Heart right ventricle (tissue), 16 donors: ENCODE results near the gene C2orf72. TPM values are rescaled to one million over a fixed set of nuclear protein-coding genes. Genes with fewer than 3 reads are reported as not detected.

Experiments
- ATAC-seq, 8 donors: fragments of 200-7000 bp; cut with Tn5 transposase; one replicate each; pipeline ENCODE4 v1.9.1; 2020; ENCODE audit warnings: mild to moderate bottlenecking in 8 of 8, moderate library complexity in 8 of 8, moderate number of reproducible peaks in 1 of 8
- DNase-seq, 2 donors: peaks; one replicate each; pipeline ENCODE4 v3.0.0-alpha.2; 2020
- H3K27ac ChIP-seq, 10 donors: fragments of 200-600 bp; sonication (generic) in 2 of 10; one replicate each; pipeline versions ENCODE4 v1.5.0 to v1.8.0; 2020 to 2022; ENCODE audit warnings: mild to moderate bottlenecking in 3 of 10
- H3K27me3 ChIP-seq, 7 donors: fragments of 200-600 bp; one replicate each; pipeline ENCODE4 v1.8.0; 2021 to 2022; ENCODE audit warnings: mild to moderate bottlenecking in 2 of 7
- H3K36me3 ChIP-seq, 9 donors: fragments of 200-600 bp; sonication (generic) in 1 of 9; one replicate each; pipeline versions ENCODE4 v1.5.0 to v1.8.0; 2020 to 2022; ENCODE audit warnings: mild to moderate bottlenecking in 2 of 9
- H3K4me1 ChIP-seq, 9 donors: fragments of 200-600 bp; sonication (generic) in 1 of 9; one replicate each; pipeline versions ENCODE4 v1.5.0 to v1.8.0; 2020 to 2022; ENCODE audit warnings: mild to moderate bottlenecking in 4 of 9
- H3K4me3 ChIP-seq, 10 donors: fragments of 200-600 bp; sonication (generic) in 2 of 10; one replicate each; pipeline versions ENCODE4 v1.5.0 to v1.8.0; 2020 to 2022; ENCODE audit warnings: mild to moderate bottlenecking in 7 of 10, moderate library complexity in 2 of 10
- H3K9me3 ChIP-seq, 11 donors: fragments of 200-600 bp in 10 of 11; sonication (generic) in 2 of 11; one replicate each; pipeline versions ENCODE4 v1.5.0 to v1.8.0; 2013 to 2022; ENCODE audit warnings: mild to moderate bottlenecking in 2 of 11, control low read depth in 1 of 11, moderate library complexity in 1 of 11
- CTCF ChIP-seq, 9 donors: fragments of 200-600 bp; sonication (generic) in 2 of 9; IDR thresholded peaks; one replicate each; pipeline versions ENCODE4 v1.5.0 to v1.8.0; 2021 to 2022; ENCODE audit warnings: antibody characterized with exemption in 9 of 9, mild to moderate bottlenecking in 5 of 9, moderate library complexity in 1 of 9
- WGBS, 2 donors: extraction: QIAGEN DNeasy Blood & Tissue Kit; methylation state at CpG; one replicate each; pipeline ENCODE4 v1.1.7; 2013; ENCODE audit warnings: inconsistent platforms in 1 of 2; 5-methylcytosine and 5-hydroxymethylcytosine counted together
- intact Hi-C, 10 donors: fragments of 100-400 bp; cut with DNase I; formaldehyde crosslinking; loops; one replicate each; pipeline versions ENCODE4 v1.11.1 to v1.14.2; 2022
- polyA plus RNA-seq, 2 donors: library from polyadenylated mRNA; stranded (reverse); fragments of 200-250 nt; gene quantifications; one replicate each; pipeline ENCODE4 v1.2.3, GENCODE V29; 2013
- total RNA-seq, 10 donors: library from RNA; stranded (reverse); fragmentation: NEBNext Ultra II Directional in 3 of 10; extraction: Animal tissue kit (Norgen Biotek cat#: 25700) in 3 of 10; gene quantifications; one replicate each; pipeline versions ENCODE4 v1.2.1 to v1.2.4, GENCODE V29; 2021 to 2023
- donor health status: Arrhythmogenic right ventricular cardiomyopathy.
- donor health status: ischemic (EF 13 %, LVEDD 7.1; RV severe dilation, severe dysfunction).
- donor health status: healthy with polysubstance abuse.
- donor health status: DM: no; HTN: yes; CAD: no.
- donor health status: DM: no; HTN: no; CAD: no.
- donor health status: ischemic (EF 25% LVEDD 6.9; RV normal size, moderate dysfunction).
- donor health status: ischemic (EF 25% LVEDD 5.7; RV mildly dilated, moderate dysfunction).
- donor health status: healthy.
- donor health status: DM: yes; HTN: yes; CAD: no.
- donor health status: Ischemic cardiomyopathy.
- donor health status: ischemic (EF 35%, LVEDD 5.7; RV mildly dilated, moderate dysfunction).
- donor health status: nonischemic (EF 11% LVEDD 7.7; RV severe dilation, severe dysfunction).
- donor health status: DM: yes; HTN: yes; CAD: no.
- donor health status: PGD.
- donor health status: ischemic (EF 29% LVEDD 5.4; RV normal size, mild dysfunction).
- donor health status: nonischemic (EF 23%, LVEDD 6.1; RV moderate dilation, normal function).

C2orf72 gene
- total and polyA plus RNA-seq, 12 donors, result 0.06 to 0.09 (median 0.07) TPM; not detected in 9

- H3K4me3 ChIP-seq, result no peak overlapping the region
- no peak for TF ChIP-seq CTCF (IDR thresholded peaks at IDR 0.05)
- DNase-seq, result no peak
- intact Hi-C loops, result no loop called here
- no peaks in the 10 kb centered on the region for H3K36me3 ChIP-seq
- no peak overlapping the region for H3K27ac ChIP-seq
- 89 to 94% methylated on average over 7 of the region's 7 CpGs for WGBS, 2 donors
- peaks cover 0 to 6% (median 4%) of the 10 kb centered on the region in 9 donors for H3K4me1 ChIP-seq
- ATAC-seq, result no peak
- no peaks in the 10 kb centered on the region for H3K9me3 ChIP-seq
- peaks cover 12 to 80% (median 58%) of the 10 kb centered on the region in 7 donors for H3K27me3 ChIP-seq
Measured at GRCh38 chr2:230991598-230991997, 45.7 kb upstream of the C2orf72 start.

GRCh38 chr2:230995821-230996220, 41.5 kb upstream of the C2orf72 start, which contains the start of gene SPATA3:
TSS of gene SPATA3 (plus strand) at chr2:230996121. CDS start at chr2:230996234, 113 bp downstream.
- Histone ChIP-seq H3K36me3 (no peaks in the 10 kb centered on the region), H3K9me3 (no peaks in the 10 kb centered on the region), H3K27ac (no peak within 1 kb of the TSS), H3K27me3 (peaks cover 4 to 93% (median 63%) of the 10 kb centered on the region in 7 donors), H3K4me1 (no peaks in the 10 kb centered on the region), H3K4me3 (no peak within 1 kb of the TSS)
- no peak for DNase-seq
- no peak for ATAC-seq
- intact Hi-C loops, result no loop called here
- 87 to 88% methylated on average over 8 to 9 of the region's 9 CpGs for WGBS, 2 donors
- TF ChIP-seq CTCF (IDR thresholded peaks at IDR 0.05), result no peak

GRCh38 chr2:230996661-230997060, 40.7 kb upstream of the C2orf72 start:
- Histone ChIP-seq H3K9me3 (no peaks in the 10 kb centered on the region), H3K27me3 (peaks cover 0 to 93% (median 63%) of the 10 kb centered on the region in 7 donors), H3K36me3 (no peaks in the 10 kb centered on the region), H3K27ac (no peak overlapping the region), H3K4me1 (no peaks in the 10 kb centered on the region), H3K4me3 (no peak overlapping the region)
- ATAC-seq (no peak), DNase-seq (no peak)
- intact Hi-C loops, result no loop called here
- no peak for TF ChIP-seq CTCF (IDR thresholded peaks at IDR 0.05)

- ATAC-seq (no peak), DNase-seq (no peak)
- TF ChIP-seq CTCF (IDR thresholded peaks at IDR 0.05), result no peak
- 89 to 92% methylated on average over 2 of the region's 2 CpGs for WGBS, 2 donors
- H3K9me3 ChIP-seq, result no peaks in the 10 kb centered on the region
- H3K36me3 ChIP-seq, result no peaks in the 10 kb centered on the region
- intact Hi-C loops, result no loop called here
- H3K27me3 ChIP-seq, result peaks cover 0 to 78% (median 62%) of the 10 kb centered on the region in 7 donors
- H3K4me1 ChIP-seq, result no peaks in the 10 kb centered on the region
- no peak overlapping the region for H3K27ac ChIP-seq
- no peak overlapping the region for H3K4me3 ChIP-seq
Measured at GRCh38 chr2:230998882-230999281, 38.4 kb upstream of the C2orf72 start.
